Fibroblast of skin of abdomen (primary cell): ENCODE results near the gene RAPGEF5.

Source experiments
- DNase-seq: peaks from one replicate; pipeline ENCODE4 v3.0.0-alpha.2; 2013

RAPGEF5 gene

GRCh38 chr7:22146961-22147512, 209.9 kb downstream of the RAPGEF5 start:
- peak; percentile 6 for DNase-seq

- no peak for DNase-seq
Observed at GRCh38 chr7:22144950-22145349, 212.0 kb downstream of the RAPGEF5 start.

DNA sequence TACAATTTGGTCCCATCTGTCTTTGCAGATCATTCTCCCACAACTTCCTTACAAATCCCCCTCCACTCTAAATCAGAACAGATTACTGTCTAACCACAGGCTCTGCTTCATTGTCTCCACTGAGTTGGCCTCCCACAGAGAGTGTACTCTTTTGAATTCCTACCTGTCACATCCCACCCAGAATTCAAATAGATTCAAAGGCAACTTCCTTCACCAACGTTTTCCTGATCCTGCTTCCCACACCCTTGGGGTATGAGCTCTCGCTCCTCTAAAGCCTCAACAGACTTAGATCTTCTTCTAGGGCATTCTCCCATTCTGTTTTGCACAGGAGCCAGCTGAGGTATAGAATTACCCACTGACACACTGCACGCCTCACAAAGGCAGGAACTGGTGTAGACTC, 213.5 kb downstream of the RAPGEF5 start:
- no peak for DNase-seq

DNA sequence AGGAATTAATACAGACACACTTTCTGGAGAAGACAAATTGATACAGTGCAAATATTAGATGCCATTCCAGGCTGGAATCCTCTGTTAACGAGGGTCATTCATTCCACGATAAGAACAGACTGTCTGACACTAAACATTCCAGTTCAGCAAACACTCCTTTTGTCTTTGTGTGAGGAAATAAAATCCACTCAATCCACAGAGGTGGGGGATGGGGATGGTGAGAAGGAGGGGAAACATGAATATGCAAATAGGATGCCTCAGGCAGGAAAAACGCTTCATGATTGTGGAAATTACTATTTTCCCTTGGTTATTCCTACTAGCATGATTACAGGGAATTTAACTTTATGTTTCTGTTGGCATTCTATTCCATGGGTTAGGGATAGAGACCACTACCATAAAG, 214.4 kb downstream of the RAPGEF5 start:
- no peak for DNase-seq

GRCh38 chr7:22141355-22141754, 215.6 kb downstream of the RAPGEF5 start:
- DNase-seq, result no peak

DNA sequence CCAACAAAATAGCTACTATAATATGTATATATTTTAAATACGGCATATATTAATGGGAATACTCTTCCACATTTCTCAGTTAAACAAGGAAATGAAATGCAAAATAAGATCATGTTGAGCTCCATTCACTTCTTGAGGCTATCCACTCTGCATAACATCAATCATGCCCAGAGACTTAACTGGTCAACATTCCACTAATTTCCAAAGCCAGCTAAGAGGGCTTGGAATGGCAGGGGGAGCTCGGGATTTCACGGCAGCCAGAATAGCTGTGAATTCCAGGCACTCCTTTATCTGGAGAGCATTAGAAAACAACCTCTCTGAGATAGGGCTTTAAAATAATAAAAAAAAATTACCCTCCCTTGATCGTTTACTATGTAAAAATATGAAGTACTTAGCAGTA, 216.4 kb downstream of the RAPGEF5 start:
- peak; percentile 56 for DNase-seq

GRCh38 chr7:22138886-22139285, 218.1 kb downstream of the RAPGEF5 start:
- DNase-seq, result no peak

- DNase-seq, result no peak
Observed at GRCh38 chr7:22138106-22138505, 218.8 kb downstream of the RAPGEF5 start.

- peak; percentile 44 for DNase-seq
Observed at GRCh38 chr7:22137466-22137865, 219.5 kb downstream of the RAPGEF5 start.

DNA sequence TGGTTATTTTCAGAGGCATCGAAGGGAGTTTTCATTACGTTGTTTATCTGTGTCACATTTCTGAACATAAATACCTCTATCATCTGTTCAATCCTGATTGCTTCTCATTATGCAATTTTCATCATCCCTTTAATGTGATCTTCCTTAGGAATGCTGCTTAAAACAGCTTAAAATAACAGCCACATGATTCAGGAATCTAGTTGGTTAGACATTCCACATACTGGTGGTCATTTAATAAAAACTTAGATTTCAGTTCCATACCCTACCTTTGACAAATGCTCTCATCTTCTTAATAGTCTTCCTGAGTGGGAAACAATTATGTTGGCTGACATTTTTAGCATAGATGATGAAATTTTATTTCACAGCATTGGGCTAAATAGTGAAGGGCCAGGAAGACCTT, 219.9 kb downstream of the RAPGEF5 start:
- DNase-seq, result peak; percentile 61

- no peak for DNase-seq
Observed at GRCh38 chr7:22129819-22130580, 227.0 kb downstream of the RAPGEF5 start.

GRCh38 chr7:22129166-22129565, 227.8 kb downstream of the RAPGEF5 start:
- no peak for DNase-seq

DNA sequence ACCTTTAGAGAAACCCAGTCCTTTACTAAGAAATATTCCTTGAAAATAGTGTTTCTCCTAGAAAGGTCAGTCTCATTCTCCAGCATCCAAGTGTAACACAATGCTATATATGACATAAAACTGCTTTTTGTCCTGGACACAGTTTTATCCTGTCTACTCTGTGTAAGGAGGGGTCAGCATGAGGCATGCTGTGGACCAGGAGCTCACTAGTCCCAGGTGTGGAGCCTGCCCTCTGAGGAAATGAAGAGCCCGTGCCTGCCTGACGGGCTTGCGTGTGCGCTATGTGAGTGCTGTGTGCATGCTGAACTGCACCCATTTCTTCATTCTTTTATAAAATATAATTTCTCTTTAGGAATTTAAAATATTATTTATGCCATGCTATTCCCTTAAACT, 228.4 kb downstream of the RAPGEF5 start:
- no peak for DNase-seq

DNA sequence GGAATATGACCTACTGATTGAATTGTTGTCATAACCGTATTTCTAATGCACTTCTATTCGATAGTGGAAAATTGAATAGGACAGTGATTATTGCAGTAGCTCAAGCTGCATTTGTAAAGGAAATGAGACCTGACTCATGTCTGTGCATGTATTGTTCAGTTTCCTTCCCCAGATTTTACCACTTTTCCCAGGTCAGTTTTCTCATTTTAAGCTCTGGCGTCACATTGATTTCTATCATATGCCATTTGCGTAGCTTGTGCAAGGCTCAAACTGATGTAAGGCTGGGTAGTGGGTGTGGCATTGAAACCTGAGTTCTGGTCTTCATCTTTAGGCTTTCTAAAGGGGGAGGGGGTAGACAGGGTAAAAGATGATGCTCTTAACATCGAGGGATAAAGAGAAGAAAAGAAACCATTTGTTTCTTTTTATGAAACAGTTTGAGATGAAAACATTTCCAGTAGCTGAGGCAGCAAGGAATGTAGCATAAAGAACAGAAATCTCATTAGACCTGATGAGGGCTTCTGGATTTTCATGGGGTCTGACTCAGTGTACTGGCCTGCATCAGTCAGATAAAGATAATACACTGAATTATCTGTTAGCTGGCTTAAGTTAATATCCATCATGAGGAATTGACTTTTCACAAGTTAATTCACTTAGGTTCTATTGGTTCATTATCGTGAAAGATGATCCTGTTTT, 229.0 kb downstream of the RAPGEF5 start:
- no peak for DNase-seq

DNA sequence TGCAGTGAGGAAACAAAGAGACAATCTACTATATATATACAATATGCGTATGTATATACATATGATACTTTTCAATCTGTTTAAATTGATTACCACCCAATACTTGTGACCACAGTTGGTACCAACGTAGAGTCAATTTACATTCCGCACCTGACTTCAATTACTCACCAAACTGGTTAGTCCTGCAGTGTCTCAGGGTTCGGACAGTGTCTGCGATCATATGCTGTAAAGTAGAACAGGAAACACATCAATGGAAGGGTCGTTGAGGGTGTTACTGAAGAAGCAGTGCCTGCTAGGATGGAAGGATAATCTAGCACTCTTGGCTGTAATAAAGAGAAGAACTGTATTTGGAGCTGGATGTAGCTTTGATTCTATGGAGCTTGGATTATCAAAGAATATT, 231.5 kb downstream of the RAPGEF5 start:
- no peak for DNase-seq

GRCh38 chr7:22124941-22125340, 232.0 kb downstream of the RAPGEF5 start:
- no peak for DNase-seq

DNA sequence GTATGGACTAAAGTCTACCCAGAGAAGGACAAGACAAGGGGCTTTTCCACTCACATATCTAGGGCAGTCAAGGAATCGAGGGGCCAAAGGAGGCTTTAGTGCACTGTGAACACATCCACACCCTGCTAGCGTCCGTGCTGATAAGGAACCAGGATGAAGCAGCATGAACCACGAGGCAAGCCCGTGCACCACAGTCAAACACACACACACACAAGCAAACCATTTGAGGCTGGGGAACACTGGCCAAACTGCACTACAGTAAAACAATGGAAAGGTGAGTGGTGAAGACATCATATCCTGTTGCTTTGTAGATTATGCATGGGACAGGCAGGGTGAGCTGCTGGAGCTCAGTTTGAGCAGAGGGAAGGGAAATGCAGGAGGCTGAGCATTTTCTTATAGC, 233.8 kb downstream of the RAPGEF5 start:
- no peak for DNase-seq

DNA sequence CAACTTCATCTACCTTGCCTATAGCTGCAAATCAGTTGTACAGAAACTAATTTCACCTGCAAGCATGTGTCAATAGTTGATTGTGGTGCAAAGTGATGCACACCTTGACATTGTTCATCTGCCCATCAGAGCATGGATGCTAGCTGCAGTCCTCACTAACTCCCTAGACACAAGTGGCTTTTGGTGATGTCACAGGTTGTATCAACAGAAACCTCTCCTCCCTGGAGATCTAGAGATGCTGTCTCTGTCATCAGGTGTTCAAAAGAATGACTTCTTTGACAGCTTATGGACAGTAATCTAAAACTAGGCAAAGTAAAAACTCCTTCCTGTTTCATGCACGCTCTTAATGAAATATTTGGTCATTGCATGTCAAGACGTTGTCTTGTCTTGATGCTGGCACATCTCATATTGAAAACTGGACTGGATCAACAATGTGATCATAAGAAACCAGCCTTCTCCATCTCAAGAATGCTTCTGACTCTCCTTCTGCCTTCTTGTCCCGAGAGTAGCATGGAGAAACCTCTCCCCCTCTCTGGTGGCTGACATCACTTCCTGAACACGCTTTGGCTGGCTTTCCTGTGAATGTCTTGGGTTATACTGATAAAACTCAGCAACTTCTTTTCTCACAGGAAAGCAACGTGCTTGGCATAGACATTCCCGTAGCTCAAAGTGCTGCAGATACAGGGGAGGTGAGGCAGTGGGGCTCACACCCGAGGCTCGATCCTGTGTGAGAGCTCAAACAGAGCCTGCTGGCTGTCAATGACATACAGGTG, 235.1 kb downstream of the RAPGEF5 start:
- peak; percentile 8 for DNase-seq

GRCh38 chr7:22120391-22121053, 236.4 kb downstream of the RAPGEF5 start:
- no peak for DNase-seq

DNA sequence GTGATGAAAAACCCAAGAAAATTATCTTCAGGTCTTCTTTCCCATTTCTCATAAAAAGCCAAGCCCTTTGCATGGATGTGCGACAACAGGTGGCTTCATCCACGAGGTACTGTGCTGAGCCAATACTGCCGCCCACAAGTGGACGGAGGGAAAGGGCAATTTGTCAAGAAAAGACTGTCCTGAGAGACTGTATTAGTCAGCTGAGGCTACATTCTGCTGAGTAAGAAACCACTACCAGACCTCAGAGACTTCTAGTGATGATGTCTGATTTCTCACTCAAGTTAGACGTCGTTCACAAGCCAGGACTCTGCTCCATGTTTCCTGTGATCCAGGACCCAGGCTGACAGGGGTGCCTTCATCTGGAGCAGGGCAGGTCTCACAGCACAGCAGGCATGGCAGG, 239.7 kb downstream of the RAPGEF5 start:
- no peak for DNase-seq

DNA sequence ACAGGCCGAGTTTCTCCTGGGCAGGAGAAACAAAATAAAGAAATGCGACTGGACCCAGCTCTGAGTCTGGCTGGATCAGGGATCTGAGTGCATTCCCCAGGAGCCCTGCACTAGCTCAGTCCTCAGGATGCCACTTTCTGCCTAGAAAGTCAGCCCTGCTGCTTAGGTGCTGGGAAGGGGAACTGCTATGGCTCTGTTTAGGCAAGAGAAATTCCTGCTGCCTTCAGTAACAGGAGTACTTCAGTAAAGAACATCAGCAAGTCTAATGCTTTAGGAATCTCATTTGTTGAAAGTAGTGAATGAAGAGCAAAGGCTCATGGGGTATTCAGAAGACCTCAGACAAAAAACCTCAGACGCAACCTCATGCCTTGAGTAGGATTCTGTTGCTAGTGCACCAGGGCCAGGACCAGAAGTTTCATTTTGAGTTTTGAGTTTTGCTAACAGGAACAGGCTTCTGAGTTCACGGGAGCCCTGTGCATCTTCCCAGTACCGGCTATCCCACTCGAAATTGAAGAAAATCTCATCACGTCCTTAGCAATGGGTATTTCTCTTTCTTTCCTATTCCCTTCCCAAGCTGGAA, 240.4 kb downstream of the RAPGEF5 start:
- DNase-seq, result no peak

DNA sequence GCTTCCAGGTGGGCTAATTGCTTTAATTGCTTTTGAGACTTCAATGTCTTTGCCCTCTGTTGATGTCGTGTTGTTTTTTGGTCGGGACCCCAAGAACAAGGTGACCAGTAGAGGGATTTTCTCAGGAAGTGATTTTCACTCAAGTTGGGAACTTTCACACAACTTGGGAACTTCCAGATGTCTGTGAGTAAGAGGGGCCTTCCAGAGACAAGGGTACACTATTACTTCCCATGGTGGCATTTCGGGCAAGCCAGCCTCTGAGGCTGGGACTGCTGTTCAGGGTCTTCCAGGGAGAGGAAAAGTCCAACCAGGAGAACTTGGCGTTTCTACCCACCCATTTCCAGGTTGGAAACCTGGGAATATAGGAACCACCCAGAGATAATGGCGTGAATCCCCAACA, 241.3 kb downstream of the RAPGEF5 start:
- DNase-seq, result no peak
